Hepatic stellate cell (primary cell): ENCODE measurements around the gene PDIA5.

Experiments
- DNase-seq: peaks from one replicate; pipeline ENCODE4 v3.0.0; 2011; ENCODE audit warnings: low spot score

The PDIA5 gene

DNA sequence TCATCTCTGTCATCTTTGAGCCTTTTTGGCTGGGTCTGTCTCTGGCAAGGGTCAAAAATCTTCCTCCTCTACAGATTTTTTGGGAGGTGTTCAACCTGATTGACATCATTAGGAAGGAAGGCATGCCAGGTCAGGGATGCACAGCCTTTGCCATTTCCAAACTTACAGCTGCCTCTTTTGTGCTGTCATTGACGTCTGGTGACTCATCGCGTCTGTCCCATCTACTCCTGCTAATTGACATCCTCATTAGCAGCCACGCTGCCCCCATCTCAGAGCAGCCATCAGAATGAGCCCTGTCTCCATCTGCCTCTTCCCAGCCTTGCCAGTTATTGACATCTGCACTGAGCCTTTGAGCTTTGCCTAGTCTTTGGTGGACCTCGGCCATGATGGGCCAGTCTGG, 53.0 kb downstream of the PDIA5 start:
- DNase-seq, result no peak

DNA sequence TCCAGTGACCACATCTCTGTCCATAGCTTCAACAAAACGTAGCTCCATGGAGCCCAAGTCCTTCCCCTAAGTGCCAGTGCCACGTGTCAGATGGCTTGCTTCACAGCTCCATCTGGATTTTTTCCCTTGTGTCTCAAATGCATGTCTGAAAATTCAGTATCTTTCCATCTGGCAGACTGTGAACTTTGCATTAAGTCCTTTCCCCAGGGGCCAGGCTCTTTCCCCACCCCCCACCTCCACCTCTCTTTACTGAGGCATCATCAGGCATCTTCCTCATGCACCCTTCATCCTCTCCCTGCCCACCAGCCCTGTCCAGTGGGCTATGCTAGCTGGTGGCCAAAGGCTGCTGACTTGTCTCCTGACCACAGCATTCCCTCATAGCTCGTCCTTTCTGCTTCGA, 53.7 kb downstream of the PDIA5 start:
- no peak for DNase-seq

DNA sequence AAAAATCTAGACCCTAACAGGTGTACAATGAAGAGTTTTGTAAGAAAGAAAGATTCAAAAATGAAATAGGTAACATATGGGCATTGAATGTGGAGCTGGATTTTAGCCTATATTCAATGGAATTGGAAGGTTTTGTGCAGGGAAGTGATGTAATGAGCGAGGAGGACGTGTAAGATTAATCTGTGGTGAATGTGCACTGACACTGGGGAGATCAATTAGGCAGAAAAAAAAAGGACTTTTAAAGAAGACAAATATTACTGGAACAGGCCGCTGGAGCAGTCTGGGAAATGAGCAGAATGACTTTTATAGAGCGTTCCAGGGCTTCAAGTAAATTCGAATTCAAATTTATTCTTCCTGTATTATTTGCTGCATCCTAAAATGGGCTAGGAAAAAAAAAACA, 55.2 kb downstream of the PDIA5 start:
- DNase-seq, result no peak

DNA sequence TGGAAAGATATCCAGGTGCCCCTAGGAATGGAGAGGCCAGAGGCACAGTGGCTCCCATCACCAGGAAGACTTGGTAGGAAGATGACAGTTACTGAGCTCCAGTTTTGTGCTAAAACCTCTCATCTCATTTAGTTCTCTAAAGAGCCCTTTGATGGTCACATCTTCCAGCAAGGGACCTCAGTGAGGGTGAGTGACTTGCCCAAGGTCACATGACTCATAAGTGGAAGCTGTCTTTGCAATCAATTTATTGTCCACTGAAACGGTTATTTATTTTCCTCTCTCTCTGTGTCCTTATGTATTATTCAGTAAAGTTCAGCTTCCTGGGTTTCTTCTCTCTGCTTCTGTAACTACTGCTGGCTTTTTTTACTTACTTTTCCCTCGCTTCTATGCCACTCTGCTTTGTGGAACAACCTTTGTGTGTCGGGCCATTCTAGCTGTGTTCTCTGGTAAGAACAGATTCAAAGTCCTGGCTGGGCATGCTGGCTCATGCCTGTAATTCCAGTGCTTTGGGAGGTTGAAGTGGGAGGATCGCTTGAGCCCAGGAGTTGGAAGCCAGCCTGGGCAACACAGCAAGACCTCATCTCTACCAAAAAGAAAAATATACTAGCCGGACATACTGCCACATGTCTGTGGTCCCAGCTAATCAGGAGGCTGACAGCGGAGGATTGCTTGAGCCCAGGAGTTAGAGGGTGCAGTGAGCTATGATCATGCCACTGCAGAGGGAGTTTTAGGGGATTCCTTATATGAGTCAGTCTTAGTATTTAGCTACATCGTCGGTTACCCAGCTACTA, 55.9 kb downstream of the PDIA5 start:
- no peak for DNase-seq

DNA sequence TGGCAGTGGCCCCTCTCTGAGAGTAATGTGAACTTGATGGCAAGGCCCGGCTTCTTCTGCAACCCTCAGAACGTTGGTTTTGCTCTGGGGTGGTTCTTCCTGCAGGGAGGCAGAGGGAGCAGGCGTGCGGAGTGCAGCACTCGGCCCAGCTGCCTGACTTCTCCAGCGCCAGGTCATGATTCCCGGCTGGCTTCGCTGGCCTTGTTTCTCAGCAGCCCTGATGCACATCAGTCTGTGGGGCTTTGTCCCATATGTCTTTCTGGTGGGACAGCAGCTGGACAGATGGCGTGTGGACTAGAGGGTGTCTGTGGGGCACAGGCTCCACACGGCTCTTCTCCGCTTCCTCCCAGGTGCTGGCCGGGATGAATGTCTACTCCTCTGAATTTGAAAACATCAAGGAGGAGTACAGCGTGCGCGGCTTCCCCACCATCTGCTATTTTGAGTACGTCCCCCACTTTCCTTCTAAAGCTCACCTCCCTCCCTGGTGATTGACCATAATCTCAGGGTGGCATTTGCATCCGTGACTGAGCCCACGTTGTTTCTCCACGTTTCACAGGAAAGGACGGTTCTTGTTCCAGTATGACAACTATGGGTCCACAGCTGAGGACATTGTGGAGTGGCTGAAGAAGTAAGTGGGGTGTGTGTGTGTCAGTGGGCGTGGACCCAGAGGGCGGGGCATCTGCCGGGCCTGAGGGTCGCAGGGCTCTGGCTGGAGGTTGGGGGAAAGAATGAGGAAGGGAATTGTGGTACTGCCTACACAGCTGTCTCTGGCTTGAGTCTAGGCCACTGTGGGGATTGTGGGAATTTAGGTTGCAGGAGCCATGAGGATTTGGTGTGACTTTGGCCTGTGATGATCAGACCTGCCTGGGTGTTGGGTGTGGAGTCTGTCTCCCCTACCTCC, 57.1 kb downstream of the PDIA5 start:
- no peak for DNase-seq

DNA sequence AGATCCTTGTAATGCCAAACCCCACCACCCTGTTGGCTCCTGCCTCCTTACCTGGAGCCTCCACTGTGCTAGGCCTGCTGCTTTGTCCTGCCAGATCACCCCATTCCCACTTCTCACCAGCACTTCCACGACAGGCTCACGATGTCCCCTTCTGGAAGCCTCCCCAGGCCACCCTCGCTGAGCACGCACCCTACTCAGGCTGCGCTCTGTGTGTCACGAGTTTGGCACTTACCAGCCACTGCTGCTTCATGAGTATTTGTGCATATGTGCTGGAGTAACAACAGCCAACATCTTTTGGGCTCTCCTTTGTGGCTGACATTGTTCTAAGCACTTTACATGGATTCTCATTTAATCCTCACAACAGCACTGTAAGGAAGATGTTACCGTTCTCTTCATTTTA, 58.1 kb downstream of the PDIA5 start:
- no peak for DNase-seq

DNA sequence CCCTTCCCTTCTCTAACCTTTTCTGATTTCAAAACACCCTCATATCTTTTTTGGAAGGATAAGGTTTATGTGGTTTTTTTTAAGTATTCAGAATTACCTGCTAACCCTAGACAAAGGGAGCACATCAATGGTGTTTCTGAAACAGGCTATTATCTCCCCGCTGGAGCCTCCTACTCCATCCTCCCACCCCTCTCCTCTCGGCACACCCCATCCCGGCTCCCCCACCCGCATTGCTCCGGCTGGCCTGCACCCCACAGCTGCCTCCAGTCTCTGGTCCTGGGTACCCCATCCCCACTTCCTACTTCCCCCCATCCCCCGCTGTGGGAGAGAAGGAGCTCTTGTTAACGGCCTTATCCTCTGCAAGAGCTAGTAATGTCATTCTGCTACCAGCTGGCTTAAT, 59.2 kb downstream of the PDIA5 start:
- no peak for DNase-seq

DNA sequence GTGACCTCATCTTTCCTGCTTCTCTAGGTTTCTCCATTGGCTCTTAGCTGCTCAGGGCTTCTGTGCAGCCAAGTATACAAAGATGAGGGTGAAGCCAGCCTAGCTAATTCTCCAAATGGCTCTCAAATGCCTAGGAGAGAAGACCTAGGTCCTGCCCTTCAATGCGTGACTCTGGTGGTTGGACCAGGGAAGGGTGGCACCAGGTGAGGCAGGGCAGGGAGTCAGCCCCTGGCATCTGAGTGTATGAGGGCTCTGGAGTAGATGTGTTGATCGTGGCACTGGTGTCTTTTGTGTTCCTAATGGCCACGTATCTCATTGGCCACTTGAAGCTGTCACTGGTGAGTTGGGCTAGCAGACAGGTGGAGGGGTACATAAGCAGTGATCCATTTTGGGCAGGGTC, 59.8 kb downstream of the PDIA5 start:
- DNase-seq, result no peak

DNA sequence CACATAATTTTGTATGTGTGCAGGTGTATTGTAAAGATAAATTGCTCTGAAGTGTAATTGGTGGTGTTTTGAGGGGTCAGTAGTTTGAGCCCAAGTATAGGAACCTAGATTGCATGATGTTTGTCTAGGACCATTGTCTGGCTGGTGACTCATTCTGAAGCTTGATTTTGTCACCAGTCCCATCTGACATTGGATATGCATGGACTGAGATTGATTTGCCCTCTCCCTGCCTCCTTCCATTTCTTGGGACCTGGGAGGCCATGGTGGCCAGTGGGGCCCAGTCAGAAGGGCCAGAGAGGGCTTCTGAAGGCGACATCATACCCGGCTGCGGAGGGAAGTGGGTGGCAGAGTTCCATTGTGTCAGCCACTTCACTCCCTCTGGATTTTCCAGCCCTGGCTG, 62.3 kb downstream of the PDIA5 start:
- no peak for DNase-seq

DNA sequence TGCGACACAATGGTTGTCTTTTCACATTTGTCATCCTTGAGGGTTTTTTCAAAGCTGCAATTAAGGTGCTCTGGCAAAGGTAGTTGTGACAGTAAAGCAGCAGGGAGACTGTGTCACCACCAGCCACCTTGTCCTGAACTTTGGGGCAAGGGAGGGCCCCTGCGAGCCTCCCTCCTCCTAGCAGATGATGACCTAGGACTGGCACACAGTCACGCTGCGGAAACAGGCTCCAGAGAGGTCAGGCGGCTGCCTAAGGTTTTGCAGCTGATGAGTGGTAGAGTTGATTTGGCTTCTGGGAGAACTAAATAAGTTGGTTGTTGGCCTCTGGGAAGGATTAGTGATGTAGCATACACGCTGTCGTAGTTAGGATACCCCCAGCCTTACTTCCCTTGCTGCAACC, 62.7 kb downstream of the PDIA5 start:
- no peak for DNase-seq

DNA sequence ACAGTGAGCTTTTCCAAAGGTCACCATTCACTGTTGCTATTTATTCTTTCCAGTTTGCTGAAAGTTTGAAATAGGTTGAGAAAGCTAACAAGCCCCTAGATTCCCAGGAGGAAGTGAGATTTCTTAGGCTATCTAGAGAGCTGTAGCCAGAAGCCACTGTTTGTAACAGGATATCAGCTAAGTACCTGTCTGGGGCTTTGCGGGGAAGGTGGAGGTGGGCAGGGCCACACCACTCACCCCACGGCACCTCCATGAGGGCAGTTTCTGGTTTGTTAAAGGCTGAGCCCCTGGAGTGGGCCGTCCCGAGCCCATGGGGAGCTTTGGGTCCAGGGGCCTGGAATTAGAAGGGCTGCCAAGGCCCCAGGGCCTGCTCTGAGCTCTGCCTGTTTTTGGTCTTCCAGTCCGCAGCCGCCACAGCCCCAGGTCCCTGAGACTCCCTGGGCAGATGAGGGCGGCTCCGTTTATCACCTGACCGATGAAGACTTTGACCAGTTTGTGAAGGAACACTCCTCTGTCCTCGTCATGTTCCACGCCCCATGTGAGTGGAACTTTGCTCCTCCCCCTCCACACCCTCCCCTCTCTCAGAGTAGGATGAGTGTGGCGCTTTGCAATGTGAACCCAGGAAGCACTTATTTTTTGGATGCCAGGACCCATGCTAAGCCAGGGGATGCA, 63.4 kb downstream of the PDIA5 start:
- DNase-seq, result no peak

DNA sequence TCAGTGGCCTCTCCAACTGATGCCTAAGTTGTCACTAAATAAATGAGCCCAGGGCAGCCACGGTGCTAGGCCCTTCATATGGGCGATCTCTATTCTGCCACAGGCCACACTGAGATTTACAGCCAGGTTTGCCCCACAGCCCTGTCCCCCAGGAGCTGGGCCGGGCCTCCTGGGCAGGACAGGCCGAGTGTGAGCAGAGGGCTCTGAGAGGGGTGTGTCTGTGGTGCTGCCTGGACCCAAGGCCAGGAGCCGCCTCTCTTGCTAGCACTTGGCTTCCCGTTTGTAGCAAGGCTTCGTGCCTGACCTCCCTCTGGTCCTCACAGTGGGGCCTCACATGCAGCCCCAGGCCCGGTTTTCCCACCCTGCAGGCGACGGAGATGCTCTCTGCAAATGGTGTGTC, 67.8 kb downstream of the PDIA5 start:
- DNase-seq, result no peak

DNA sequence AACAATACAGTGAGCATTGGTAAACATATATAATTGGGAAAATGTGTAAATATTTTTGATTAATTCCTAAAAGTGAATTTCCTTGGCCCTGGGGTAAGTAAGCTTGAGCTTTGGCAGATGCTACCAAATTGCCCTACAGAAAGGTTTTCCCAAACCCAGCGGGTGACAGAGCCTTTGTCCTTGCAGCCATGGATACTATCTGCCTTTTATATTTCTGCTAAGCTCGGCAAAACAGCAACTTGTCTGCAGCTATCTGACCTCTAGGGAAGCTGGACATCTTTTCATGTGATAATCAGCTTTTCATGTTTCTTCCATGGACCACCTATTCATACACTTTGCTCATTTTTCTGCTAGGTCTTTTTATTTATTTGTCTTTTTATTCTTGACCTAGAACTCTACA, 70.2 kb downstream of the PDIA5 start:
- no peak for DNase-seq

DNA sequence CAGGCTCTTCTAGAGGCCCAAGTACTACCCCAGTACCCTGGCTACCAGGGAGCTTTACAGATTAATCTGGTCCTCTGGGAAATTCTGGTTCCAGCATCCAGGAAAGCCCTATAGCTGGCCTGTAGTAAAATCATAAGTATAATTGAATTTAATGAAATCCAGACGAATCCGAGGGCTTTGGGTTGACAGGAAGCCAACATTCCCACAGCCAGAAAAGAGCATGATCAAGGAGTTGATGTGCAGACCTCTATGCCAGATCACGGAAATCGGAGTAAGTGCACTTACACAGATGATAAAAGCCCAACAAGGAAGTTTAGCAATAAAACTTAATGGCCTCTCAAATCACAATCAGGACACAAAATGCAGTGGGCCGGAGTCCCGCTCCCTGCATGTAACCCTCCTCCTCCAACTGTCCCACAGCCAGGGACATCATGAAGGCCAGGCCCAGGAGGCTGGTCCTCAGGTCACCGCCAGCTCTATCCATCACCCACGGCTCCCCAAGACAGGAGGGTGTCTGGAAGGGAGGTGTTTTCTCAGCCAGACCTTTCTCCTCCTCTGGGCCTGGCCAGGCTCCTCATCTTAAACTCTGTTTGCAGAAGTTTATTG, 72.1 kb downstream of the PDIA5 start:
- DNase-seq, result no peak

DNA sequence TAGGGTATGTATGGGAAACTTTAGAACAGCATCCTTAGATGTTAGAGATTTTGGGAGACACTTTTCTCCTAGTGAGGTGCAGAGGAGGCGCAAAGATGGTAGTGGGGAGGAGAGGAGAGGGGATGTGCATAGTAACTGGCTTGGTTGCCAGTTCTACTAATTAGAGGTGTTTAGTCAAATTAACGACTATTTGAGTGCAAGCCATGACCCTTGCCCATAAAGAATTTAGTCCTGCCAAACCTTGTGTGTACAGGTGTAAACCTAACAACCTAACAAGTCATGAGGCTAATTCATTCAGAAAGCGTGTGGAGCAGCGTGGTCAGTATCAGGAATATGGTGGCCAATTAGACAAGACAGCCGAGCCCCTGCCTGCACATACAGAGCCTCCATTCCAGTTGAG, 72.7 kb downstream of the PDIA5 start:
- DNase-seq, result no peak

DNA sequence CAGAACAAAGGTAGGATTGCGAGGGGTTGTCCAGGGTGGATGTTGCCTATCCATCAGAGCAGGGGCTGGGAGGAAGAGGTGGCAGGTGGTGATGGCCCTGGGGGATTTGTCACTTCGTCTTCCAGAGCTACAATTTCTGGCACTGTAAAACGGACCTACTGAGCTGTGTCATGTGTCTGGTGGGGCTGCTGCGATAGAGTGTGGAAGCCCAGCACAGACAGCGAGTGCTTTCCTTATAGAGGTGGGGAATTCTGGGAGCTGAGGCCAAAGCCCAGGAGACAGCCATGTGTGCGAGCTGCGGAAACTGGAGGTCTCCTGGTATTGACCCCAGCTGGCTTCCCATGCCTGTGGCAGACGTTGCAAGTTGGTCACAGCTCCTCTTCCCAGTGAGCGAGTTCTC, 73.7 kb downstream of the PDIA5 start:
- DNase-seq, result no peak

DNA sequence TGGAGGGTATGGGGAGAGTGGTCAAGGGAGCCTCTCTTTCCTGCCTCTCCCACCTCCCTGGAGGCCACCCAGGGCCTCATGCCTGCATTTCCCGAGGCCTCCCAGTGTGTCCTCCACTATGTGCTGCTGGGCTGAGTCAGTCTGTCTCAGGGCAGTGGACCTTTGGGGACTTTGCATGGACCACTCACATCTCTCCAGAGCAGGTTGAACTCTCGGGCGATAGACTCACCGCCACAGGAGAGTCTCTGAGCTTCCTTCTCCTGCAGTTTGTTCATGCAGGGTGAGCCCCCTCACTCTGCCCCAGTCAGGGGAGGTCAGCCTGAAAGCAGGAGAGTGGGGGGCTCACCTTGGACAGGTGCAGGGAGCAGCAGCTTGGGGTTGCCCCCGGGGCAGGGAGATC, 74.5 kb downstream of the PDIA5 start:
- DNase-seq, result no peak

DNA sequence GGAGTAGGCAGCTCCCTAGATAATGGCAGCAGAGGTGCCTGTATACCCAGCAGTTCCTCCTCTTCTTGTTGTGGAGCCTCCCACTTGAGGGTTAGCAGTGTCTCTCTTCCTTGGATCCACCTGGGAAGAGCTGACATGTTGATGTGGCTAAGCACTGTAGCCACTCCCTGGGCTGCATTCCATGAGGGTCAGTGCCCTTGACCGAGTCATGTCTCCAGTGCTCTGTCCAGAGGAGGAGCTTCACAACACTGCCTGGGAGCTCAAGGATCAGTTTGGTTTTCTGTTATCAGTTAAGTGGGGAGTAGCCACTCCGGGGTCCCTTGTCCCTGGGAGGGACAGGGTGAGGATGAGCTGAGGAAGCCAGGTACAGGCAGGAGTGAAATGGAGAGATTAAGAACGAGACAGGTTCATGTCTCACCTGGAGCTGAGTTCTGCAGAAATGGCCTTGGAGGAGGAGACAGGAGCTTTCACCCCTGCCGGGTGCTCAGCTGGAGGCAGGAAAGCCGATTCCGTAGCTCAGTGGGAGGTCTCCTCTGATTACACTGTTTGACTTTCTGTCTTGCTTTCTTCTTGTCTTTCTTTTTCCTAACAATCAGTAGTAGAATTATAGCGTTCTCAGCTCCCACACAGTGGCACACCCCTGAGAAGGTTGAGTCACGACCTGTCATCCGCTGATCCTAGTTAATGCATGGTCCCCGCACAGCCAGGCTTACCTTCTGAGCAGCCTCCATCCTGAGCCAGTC, 77.0 kb downstream of the PDIA5 start:
- DNase-seq, result no peak

DNA sequence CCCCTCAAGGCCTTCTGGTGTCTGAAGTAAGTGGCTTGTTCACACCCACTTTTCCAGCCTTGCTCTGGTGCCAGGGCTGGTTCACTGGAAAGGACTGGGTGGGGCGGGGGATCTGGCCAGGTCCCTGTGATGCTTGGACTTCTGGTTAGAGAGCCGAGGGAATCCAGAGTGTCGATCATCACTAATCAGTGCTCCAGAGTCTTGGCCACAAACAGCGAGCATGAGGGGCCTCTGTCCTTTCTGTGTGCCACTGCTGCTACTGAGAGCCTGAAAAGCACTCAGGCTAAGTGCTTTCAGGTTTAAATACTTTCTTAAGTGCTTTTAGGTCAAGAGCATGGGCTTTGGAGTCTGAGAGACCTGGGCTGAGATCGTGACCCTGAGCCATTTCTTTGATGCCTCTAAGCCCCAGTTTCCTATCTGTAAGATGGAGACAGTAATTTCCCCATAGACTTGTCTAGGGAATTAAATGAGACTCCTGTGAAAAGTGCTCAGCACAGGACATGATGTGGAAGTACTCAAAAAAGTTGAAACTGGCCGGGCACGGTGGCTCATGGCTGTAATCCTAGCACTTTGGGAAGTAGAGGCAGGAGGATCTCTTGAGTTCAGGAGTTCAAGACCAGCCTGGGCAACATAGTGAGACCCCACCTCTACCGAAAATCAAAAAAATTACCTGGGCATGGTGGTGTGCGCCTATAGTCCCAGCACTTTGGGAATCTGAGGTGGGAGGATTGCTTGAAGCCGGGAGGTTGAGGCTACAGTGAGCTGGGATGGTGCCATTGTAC, 81.1 kb downstream of the PDIA5 start:
- DNase-seq, result no peak

DNA sequence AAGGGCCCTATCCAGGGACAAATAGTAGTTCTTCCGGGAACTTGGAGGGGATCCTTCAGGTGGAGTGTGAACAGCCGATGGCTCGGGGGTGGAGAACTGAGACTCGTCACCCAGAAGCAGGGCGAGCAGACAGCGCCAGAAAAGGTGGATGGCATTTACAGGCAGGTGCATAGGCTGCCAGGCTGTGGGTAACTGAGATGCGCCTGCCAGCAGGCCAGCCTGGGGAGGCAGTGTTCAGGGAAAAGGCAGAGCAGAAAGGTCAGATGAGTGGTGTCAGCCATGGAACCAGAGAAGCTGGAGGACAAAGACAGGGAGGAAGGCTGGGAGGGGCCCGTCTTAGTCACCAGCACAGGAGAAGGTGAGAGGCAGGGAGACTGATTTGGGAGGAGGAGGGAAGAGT, 81.9 kb downstream of the PDIA5 start:
- DNase-seq, result no peak

DNA sequence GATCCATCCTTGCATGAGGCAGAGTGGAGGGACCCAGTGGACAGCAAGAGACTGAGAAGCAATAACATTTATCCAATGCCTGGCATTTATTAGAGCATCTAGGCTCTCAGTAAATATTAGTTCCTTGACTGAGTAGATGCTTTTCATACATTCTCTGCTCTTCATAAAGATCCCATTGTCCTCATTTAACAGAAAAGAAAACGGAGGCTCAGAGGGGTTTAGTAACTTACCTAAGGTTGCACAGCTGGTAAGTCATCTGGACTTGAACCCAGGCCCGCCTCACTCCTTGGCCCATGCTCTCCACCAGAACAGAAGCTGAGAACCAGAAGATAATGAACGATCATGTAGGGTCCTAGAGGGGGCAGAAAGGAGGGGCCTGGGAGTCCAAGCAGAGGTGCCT, 82.7 kb downstream of the PDIA5 start:
- no peak for DNase-seq
